ENCODE measurements around the gene NAIF1. TPM values are rescaled to one million over a fixed set of nuclear protein-coding genes. Genes with fewer than 3 reads are reported as not detected.

Gene NAIF1, protein sequence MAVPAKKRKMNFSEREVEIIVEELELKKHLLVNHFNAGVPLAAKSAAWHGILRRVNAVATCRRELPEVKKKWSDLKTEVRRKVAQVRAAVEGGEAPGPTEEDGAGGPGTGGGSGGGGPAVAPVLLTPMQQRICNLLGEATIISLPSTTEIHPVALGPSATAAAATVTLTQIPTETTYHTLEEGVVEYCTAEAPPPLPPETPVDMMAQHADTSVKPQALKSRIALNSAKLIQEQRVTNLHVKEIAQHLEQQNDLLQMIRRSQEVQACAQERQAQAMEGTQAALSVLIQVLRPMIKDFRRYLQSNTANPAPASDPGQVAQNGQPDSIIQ
- total RNA-seq (2014; rRNA removed; shearing (Covaris generic)) (8.6 TPM in 2 replicates), total RNA-seq (2022) (14.8 and 14.9 TPM in 2 replicates), Bru-seq, nascent RNA (percentile 54 among the genes with signal in this experiment), BruChase-seq, experiment 1, labeled RNA remaining after a 6-hour chase (percentile 50 among the genes with signal in this experiment), BruChase-seq, experiment 2, labeled RNA remaining after a 2-hour chase (percentile 57 among the genes with signal in this experiment)
- long read RNA-seq, transcript NAIF1-201 (2 exons, 3,399 nt), result major isoform, 16 of 33 reads
- long read RNA-seq, partial matches to known transcripts, result 0 of 33 reads
- long read RNA-seq, other reads (novel, unspliced or antisense), result 17 of 33 reads

DNA sequence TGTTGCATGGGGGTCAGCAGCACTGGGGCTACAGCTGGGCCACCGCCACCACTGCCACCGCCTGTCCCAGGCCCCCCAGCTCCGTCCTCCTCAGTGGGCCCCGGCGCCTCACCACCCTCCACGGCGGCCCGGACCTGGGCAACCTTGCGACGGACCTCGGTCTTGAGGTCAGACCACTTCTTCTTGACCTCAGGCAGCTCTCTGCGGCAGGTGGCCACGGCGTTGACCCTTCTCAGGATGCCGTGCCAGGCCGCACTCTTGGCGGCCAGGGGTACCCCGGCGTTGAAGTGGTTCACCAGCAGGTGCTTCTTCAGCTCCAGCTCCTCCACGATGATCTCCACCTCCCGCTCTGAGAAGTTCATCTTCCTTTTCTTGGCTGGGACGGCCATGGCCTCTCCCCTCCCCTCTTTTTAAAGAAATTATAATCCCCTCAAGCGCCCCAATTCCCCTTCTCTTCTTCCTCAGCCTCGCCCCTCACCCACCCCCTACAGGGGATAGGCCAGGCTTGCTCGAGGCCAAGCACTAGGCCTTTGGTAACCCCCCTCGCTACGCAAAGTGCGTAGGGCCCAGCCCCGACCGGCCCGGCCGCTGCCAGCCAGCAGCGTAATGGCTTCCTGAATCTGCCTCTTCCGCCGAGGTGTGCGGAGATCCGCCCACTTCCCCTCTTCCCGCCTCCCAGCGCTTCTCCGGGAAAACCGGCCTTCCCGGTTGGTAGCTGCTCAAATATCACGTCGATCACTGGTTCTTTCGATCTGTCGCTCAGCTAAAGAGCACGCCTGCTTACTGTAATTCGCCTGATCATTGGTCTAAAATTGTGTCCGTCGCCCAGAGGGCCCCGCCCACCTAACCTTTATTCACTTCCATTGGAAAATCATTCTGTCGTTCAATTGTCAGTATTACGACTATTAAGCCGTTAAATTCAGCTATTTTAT lies at the start of gene NAIF1:
NAIF1 (minus strand) TSS at position 608 of the 932 bp plus-strand sequence; CDS start at position 389, 219 bp downstream.
- BruUV-seq (replicated peaks), result TSS peak; percentile 56
- ChIA-PET CTCF (ENCODE audit: unreplicated experiment) (interaction anchor here (0.6 to 1.0 kb wide), 2 partner anchors 12 to 623 kb away, joined by 3 to 8 read pairs; no protein-coding TSS in a partner anchor), POLR2A (interaction anchor here (0.6 to 1.0 kb wide), 4 partner anchors 8 to 775 kb away, joined by 3 to 4 read pairs (median 3); no protein-coding TSS in a partner anchor)
- Histone ChIP-seq H3K4me2 (ENCODE audit: low read length) (peak within 1 kb of the TSS; percentile 89), H3K36me3 (ENCODE audit: insufficient read depth, low read length) (peaks cover 10% of the 10 kb centered on the region), H2AFZ (ENCODE audit: low read length) (peak within 1 kb of the TSS; percentile 85; the same call in 1 of the 2 replicates), H4K20me1 (ENCODE audit: insufficient read depth, low read length) (no peaks in the 10 kb centered on the region), H3K9me2 (ENCODE audit: insufficient read depth, low read length) (no peaks in the 10 kb centered on the region), H3K27ac (ENCODE audit: low read depth, low read length, poor library complexity, severe bottlenecking) (peak within 1 kb of the TSS; percentile 92), H3K9me3 (ENCODE audit: low read length) (no peaks in the 10 kb centered on the region), H3K4me1 (ENCODE audit: insufficient read depth, low read length, poor library complexity, severe bottlenecking) (peaks cover 40% of the 10 kb centered on the region), H3K4me3 (ENCODE audit: low read depth, low read length, poor library complexity, severe bottlenecking) (peak within 1 kb of the TSS; percentile 87), H3K79me2 (ENCODE audit: insufficient read depth, low read depth, low read length) (peaks cover 46% of the 10 kb centered on the region)
- TF ChIP-seq EZH2phosphoT487 (IDR thresholded peaks at IDR 0.05; ENCODE audit: borderline replicate concordance, low read depth, low read length), result no peak
- TF ChIP-seq, protein P1, sequence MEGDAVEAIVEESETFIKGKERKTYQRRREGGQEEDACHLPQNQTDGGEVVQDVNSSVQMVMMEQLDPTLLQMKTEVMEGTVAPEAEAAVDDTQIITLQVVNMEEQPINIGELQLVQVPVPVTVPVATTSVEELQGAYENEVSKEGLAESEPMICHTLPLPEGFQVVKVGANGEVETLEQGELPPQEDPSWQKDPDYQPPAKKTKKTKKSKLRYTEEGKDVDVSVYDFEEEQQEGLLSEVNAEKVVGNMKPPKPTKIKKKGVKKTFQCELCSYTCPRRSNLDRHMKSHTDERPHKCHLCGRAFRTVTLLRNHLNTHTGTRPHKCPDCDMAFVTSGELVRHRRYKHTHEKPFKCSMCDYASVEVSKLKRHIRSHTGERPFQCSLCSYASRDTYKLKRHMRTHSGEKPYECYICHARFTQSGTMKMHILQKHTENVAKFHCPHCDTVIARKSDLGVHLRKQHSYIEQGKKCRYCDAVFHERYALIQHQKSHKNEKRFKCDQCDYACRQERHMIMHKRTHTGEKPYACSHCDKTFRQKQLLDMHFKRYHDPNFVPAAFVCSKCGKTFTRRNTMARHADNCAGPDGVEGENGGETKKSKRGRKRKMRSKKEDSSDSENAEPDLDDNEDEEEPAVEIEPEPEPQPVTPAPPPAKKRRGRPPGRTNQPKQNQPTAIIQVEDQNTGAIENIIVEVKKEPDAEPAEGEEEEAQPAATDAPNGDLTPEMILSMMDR (conservative IDR thresholded peaks at IDR 0.05; ENCODE audit: low read length), result no peak; the same call in 1 of the 2 replicates
- peak; percentile 100 for DNase-seq (ENCODE audit: low spot score)
- intact Hi-C loops (cut with micrococcal nuclease; ENCODE audit: unreplicated experiment), result loop anchor here (5.0 kb wide), 1 partner anchor 290 kb away; the partner anchor contains the start of gene SH2D3C

DNA sequence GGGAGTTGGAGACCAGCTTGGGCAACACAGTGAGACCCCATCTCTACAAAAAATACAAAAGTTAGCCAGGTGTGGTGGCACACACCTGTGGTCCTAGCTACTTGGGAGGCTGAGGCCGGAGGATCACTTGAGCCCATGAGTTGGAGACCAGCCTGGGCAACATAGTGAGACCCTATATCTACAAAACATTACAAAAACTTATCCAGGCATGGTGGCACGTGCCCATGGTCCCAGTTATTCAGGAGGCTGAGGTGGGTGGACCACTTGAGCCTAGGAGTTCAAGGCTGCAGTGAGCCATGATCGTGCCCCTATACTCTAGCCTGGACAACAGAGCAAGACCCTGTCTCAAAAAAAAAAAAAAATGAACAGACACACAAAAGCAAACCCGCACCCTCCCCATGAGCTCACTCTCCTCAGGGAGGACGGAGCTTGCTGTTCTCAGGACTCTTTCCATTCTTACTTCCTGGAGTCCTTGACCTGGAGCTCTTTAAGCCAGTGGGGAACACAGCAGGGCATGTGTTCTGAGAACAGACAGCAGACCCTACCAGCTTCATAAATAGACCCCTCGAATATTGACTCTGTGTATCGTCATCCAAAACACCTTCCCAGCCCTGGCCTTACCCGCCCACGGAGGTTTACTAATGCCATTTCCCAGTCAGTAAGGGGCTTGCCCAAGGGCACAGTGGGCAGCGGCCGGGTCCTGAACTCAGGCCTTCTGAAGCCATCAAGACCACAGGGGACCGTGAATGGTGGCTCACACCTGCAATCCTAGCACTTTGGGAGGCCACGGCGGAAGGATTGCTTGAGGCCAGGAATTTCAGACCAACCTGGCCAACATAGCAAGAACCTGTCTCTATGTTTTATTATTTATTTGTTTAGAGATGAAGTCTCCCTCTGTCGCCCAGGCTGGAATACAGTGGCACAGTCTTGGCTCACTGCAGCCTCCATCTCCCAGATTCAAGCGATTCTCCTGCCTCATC lies 49.3 kb upstream of the NAIF1 start:
- Histone ChIP-seq H3K4me2 (ENCODE audit: low read length) (no peak overlapping the region), H3K36me3 (ENCODE audit: insufficient read depth, low read length) (peaks cover 71% of the 10 kb centered on the region), H3K9me2 (ENCODE audit: insufficient read depth, low read length) (no peaks in the 10 kb centered on the region), H3K4me3 (ENCODE audit: low read depth, low read length, poor library complexity, severe bottlenecking) (no peak overlapping the region), H3K27ac (ENCODE audit: low read depth, low read length, poor library complexity, severe bottlenecking) (no peak overlapping the region), H2AFZ (ENCODE audit: low read length) (no peak overlapping the region), H3K9me3 (ENCODE audit: low read length) (no peaks in the 10 kb centered on the region), H3K4me1 (ENCODE audit: insufficient read depth, low read length, poor library complexity, severe bottlenecking) (no peaks in the 10 kb centered on the region), H3K79me2 (ENCODE audit: insufficient read depth, low read depth, low read length) (no peaks in the 10 kb centered on the region), H4K20me1 (ENCODE audit: insufficient read depth, low read length) (no peaks in the 10 kb centered on the region)
- no TSS peak for BruUV-seq (replicated peaks)
- TF ChIP-seq EZH2phosphoT487 (IDR thresholded peaks at IDR 0.05; ENCODE audit: borderline replicate concordance, low read depth, low read length), result no peak
- TF ChIP-seq, protein P1 (conservative IDR thresholded peaks at IDR 0.05; ENCODE audit: low read length), result no peak
- POLR2A ChIA-PET, result interaction anchor here (0.5 kb wide), 1 partner anchor 1922 kb away, joined by 3 read pairs; no protein-coding TSS in a partner anchor
- CTCF ChIA-PET (ENCODE audit: unreplicated experiment), result no interaction called here
- no peak for DNase-seq (ENCODE audit: low spot score)
- intact Hi-C loops (cut with micrococcal nuclease; ENCODE audit: unreplicated experiment), result loop anchor here (2.0 kb wide), 2 partner anchors 82 to 174 kb away; no protein-coding TSS in a partner anchor
